ENCODE data around the gene CIAO2B. TPM values are rescaled to one million over a fixed set of nuclear protein-coding genes. Genes with fewer than 3 reads are reported as not detected.
"Not testable (repeated sequence)": the region's sequence is repeated elsewhere in the genome, so short reads cannot be mapped to it uniquely, and the experiment has no call there.

The CIAO2B gene
- total and polyA plus RNA-seq, 3 experiments from 2014 or later = 132 to 176 (median 164) TPM

- Histone ChIP-seq H3K4me1 (ENCODE audit: insufficient read depth, low read length) (peaks cover 34% of the 10 kb centered on the region), H3K4me3 (ENCODE audit: low read length) (peak overlapping the region; percentile 91), H3K27ac (ENCODE audit: low read depth, low read length) (peak overlapping the region; percentile 87)
- H3K36me3 ChIP-seq (ENCODE audit: insufficient read depth, low read length); H3K27me3 Mint-ChIP-seq; CTCF ChIA-PET; H3K9me3 Mint-ChIP-seq; H3K27me3 ChIP-seq (ENCODE audit: insufficient read depth, low read length, poor library complexity, severe bottlenecking); DNase-seq; H3K9me3 ChIP-seq (ENCODE audit: low read length): not testable (repeated sequence)
- Mint-ChIP-seq H3K4me3 (peak overlapping the region; percentile 97 to 99 (median 97)), H3K27ac (peak overlapping the region; percentile 95 to 99 (median 98)), H3K4me1 (peaks cover 51 to 71% (median 53%) of the 10 kb centered on the region in 3 donors), H3K36me3 (peaks cover 0 to 68% (median 9%) of the 10 kb centered on the region in 3 donors)
- POLR2A ChIA-PET = interaction anchor here (1.0 kb wide), 1 partner anchor 9 kb away, joined by 4 read pairs; no protein-coding TSS in a partner anchor
Measured at GRCh38 chr16:66934839-66935313, 674 bp upstream of the CIAO2B start.

- Mint-ChIP-seq H3K36me3 (peaks cover 0 to 57% (median 7%) of the 10 kb centered on the region in 3 donors), H3K9me3 (no peaks in the 10 kb centered on the region), H3K27me3 (peaks cover 0 to 3% of the 10 kb centered on the region in 2 donors), H3K4me1 (peaks cover 51 to 67% (median 53%) of the 10 kb centered on the region in 3 donors), H3K27ac (peak overlapping the region; percentile 95 to 99 (median 98)), H3K4me3 (peak overlapping the region; percentile 97 to 99 (median 97))
- Histone ChIP-seq H3K9me3 (ENCODE audit: low read length) (no peaks in the 10 kb centered on the region), H3K36me3 (ENCODE audit: insufficient read depth, low read length) (no peaks in the 10 kb centered on the region), H3K4me1 (ENCODE audit: insufficient read depth, low read length) (peaks cover 34% of the 10 kb centered on the region), H3K27ac (ENCODE audit: low read depth, low read length) (peak overlapping the region; percentile 87), H3K27me3 (ENCODE audit: insufficient read depth, low read length, poor library complexity, severe bottlenecking) (no peaks in the 10 kb centered on the region), H3K4me3 (ENCODE audit: low read length) (peak overlapping the region; percentile 91)
- CTCF ChIA-PET = interaction anchor here (1.1 kb wide), 1 partner anchor 19 kb away, joined by 4 read pairs; no protein-coding TSS in a partner anchor
- POLR2A ChIA-PET = interaction anchor here (1.6 kb wide), 1 partner anchor 103 kb away, joined by 5 read pairs; the partner anchor contains the start of gene NAE1
- no peak for DNase-seq
Measured at GRCh38 chr16:66933776-66934137, 445 bp downstream of the CIAO2B start.

- Histone ChIP-seq H3K27ac (ENCODE audit: low read depth, low read length) (no peak overlapping the region), H3K4me3 (ENCODE audit: low read length) (no peak overlapping the region), H3K27me3 (ENCODE audit: insufficient read depth, low read length, poor library complexity, severe bottlenecking) (no peaks in the 10 kb centered on the region), H3K9me3 (ENCODE audit: low read length) (no peaks in the 10 kb centered on the region), H3K4me1 (ENCODE audit: insufficient read depth, low read length) (peaks cover 34% of the 10 kb centered on the region), H3K36me3 (ENCODE audit: insufficient read depth, low read length) (no peaks in the 10 kb centered on the region)
- Mint-ChIP-seq H3K4me3 (peak overlapping the region; percentile 97 to 99 (median 97)), H3K36me3 (peaks cover 0 to 41% (median 3%) of the 10 kb centered on the region in 3 donors), H3K4me1 (peaks cover 43 to 56% (median 46%) of the 10 kb centered on the region in 3 donors), H3K27ac (peak overlapping the region in 7 of 8 donors; percentile 32 to 99 (median 97)), H3K27me3 (peaks cover 0 to 4% of the 10 kb centered on the region in 2 donors), H3K9me3 (no peaks in the 10 kb centered on the region)
- ChIA-PET POLR2A (interaction anchor here (1.2 kb wide), 1 partner anchor 51 kb away, joined by 4 read pairs; no protein-coding TSS in a partner anchor), CTCF (no interaction called here)
- no peak for DNase-seq
Measured at GRCh38 chr16:66932076-66932475, 2.1 kb downstream of the CIAO2B start.

GRCh38 chr16:66931665-66932064 lies 2.5 kb downstream of the CIAO2B start:
- CTCF ChIA-PET = interaction anchor here (1.5 kb wide), 1 partner anchor 101 kb away, joined by 4 read pairs; the partner anchor contains the start of gene NAE1
- Histone ChIP-seq H3K4me3 (ENCODE audit: low read length) (no peak overlapping the region), H3K27ac (ENCODE audit: low read depth, low read length) (no peak overlapping the region), H3K4me1 (ENCODE audit: insufficient read depth, low read length) (peaks cover 34% of the 10 kb centered on the region), H3K36me3 (ENCODE audit: insufficient read depth, low read length) (no peaks in the 10 kb centered on the region), H3K9me3 (ENCODE audit: low read length) (no peaks in the 10 kb centered on the region), H3K27me3 (ENCODE audit: insufficient read depth, low read length, poor library complexity, severe bottlenecking) (no peaks in the 10 kb centered on the region)
- Mint-ChIP-seq H3K4me1 (peaks cover 40 to 52% (median 43%) of the 10 kb centered on the region in 3 donors), H3K9me3 (no peaks in the 10 kb centered on the region), H3K4me3 (peak overlapping the region in 6 of 7 donors; percentile 20 to 98 (median 84)), H3K36me3 (peaks cover 0 to 39% (median 3%) of the 10 kb centered on the region in 3 donors), H3K27me3 (peaks cover 1 to 8% of the 10 kb centered on the region in 2 donors), H3K27ac (peak overlapping the region in 5 of 8 donors; percentile 32 to 95 (median 60))
- DNase-seq = no peak
- POLR2A ChIA-PET = no interaction called here

- Mint-ChIP-seq H3K27ac (peak overlapping the region in 1 of 8 donors; percentile 86), H3K4me3 (peak overlapping the region in 1 of 7 donors; percentile 50), H3K36me3 (peaks cover 0 to 37% (median 3%) of the 10 kb centered on the region in 3 donors), H3K4me1 (peaks cover 30 to 44% (median 32%) of the 10 kb centered on the region in 3 donors), H3K27me3 (peaks cover 14 to 15% of the 10 kb centered on the region in 2 donors), H3K9me3 (no peaks in the 10 kb centered on the region)
- ChIA-PET POLR2A (no interaction called here), CTCF (interaction anchor here (1.5 kb wide), 1 partner anchor 100 kb away, joined by 4 read pairs; the partner anchor contains the start of gene NAE1)
- Histone ChIP-seq H3K27ac (ENCODE audit: low read depth, low read length) (no peak overlapping the region), H3K9me3 (ENCODE audit: low read length) (no peaks in the 10 kb centered on the region), H3K36me3 (ENCODE audit: insufficient read depth, low read length) (no peaks in the 10 kb centered on the region), H3K27me3 (ENCODE audit: insufficient read depth, low read length, poor library complexity, severe bottlenecking) (peaks cover 5% of the 10 kb centered on the region), H3K4me3 (ENCODE audit: low read length) (no peak overlapping the region), H3K4me1 (ENCODE audit: insufficient read depth, low read length) (peaks cover 20% of the 10 kb centered on the region)
- no peak for DNase-seq
Measured at GRCh38 chr16:66930189-66930588, 4.0 kb downstream of the CIAO2B start.

GRCh38 chr16:66928702-66929388 lies 5.4 kb downstream of the CIAO2B start:
- H3K4me1 ChIP-seq (ENCODE audit: insufficient read depth, low read length) = peaks cover 17% of the 10 kb centered on the region
- Mint-ChIP-seq H3K27ac (peak overlapping the region in 1 of 8 donors; percentile 40), H3K27me3 (peaks cover 19 to 24% of the 10 kb centered on the region in 2 donors), H3K4me1 (peaks cover 22 to 35% (median 23%) of the 10 kb centered on the region in 3 donors), H3K4me3 (peak overlapping the region in 2 of 7 donors; percentile 27 to 50), H3K9me3 (no peaks in the 10 kb centered on the region), H3K36me3 (peaks cover 0 to 24% (median 3%) of the 10 kb centered on the region in 3 donors)
- CTCF ChIA-PET = interaction anchor here (0.9 to 1.8 kb wide), 4 partner anchors 27 to 60 kb away, joined by 3 to 7 read pairs (median 3); no protein-coding TSS in a partner anchor
- H3K4me3 ChIP-seq (ENCODE audit: low read length) = no peak overlapping the region
- H3K27ac ChIP-seq (ENCODE audit: low read depth, low read length) = no peak overlapping the region
- DNase-seq = peak in 1 of 5 donors; percentile 13
- peaks cover 9% of the 10 kb centered on the region for H3K27me3 ChIP-seq (ENCODE audit: insufficient read depth, low read length, poor library complexity, severe bottlenecking)
- no peaks in the 10 kb centered on the region for H3K9me3 ChIP-seq (ENCODE audit: low read length)
- POLR2A ChIA-PET = no interaction called here
- H3K36me3 ChIP-seq (ENCODE audit: insufficient read depth, low read length) = no peaks in the 10 kb centered on the region

GRCh38 chr16:66927918-66928649 lies 6.1 kb downstream of the CIAO2B start:
- Histone ChIP-seq H3K27me3 (ENCODE audit: insufficient read depth, low read length, poor library complexity, severe bottlenecking) (peaks cover 13% of the 10 kb centered on the region), H3K9me3 (ENCODE audit: low read length) (no peaks in the 10 kb centered on the region), H3K27ac (ENCODE audit: low read depth, low read length) (no peak overlapping the region), H3K4me1 (ENCODE audit: insufficient read depth, low read length) (peaks cover 11% of the 10 kb centered on the region), H3K4me3 (ENCODE audit: low read length) (no peak overlapping the region), H3K36me3 (ENCODE audit: insufficient read depth, low read length) (no peaks in the 10 kb centered on the region)
- H3K4me1 Mint-ChIP-seq = peaks cover 15 to 28% (median 15%) of the 10 kb centered on the region in 3 donors
- H3K4me3 Mint-ChIP-seq = no peak overlapping the region
- H3K9me3 Mint-ChIP-seq = no peaks in the 10 kb centered on the region
- H3K36me3 Mint-ChIP-seq = peaks cover 0 to 17% (median 1%) of the 10 kb centered on the region in 3 donors
- peaks cover 25 to 31% of the 10 kb centered on the region in 2 donors for H3K27me3 Mint-ChIP-seq
- ChIA-PET POLR2A (no interaction called here), CTCF (interaction anchor here (0.9 to 1.8 kb wide), 4 partner anchors 26 to 60 kb away, joined by 3 to 7 read pairs (median 3); no protein-coding TSS in a partner anchor)
- no peak for DNase-seq
- peak overlapping the region in 1 of 8 donors; percentile 47 for H3K27ac Mint-ChIP-seq
